B cell (primary cell): Measurements from ENCODE around the gene CD226. TPM values are rescaled to one million over a fixed set of nuclear protein-coding genes. Genes with fewer than 3 reads are reported as not detected.

Experiments
- ATAC-seq: fragments of 200-7000 bp; cut with Tn5 transposase; one replicate; pipeline ENCODE4 v1.10.0; 2021; ENCODE audit warnings: low read depth, mild to moderate bottlenecking, moderate number of reproducible peaks, moderate library complexity
- CTCF ChIA-PET: fragments of 350-600 bp; sonication (Branson Sonifier 250); formaldehyde crosslinking; loops from one replicate; lab custom pipeline; 2021; ENCODE audit warnings: antibody characterized with exemption, inconsistent platforms; lab: Charles Lee
- POLR2A ChIA-PET: fragments of 350-600 bp; sonication (Branson Sonifier 250); formaldehyde crosslinking; loops from one replicate; lab custom pipeline; 2021; ENCODE audit warnings: antibody characterized with exemption; lab: Charles Lee
- DNase-seq: peaks from one replicate; pipeline ENCODE4 v3.0.0; 2013
- H2AFZ ChIP-seq: 2 replicates; pipeline ENCODE4 v1.6.1; 2012; ENCODE audit warnings: mild to moderate bottlenecking, low read depth, low read length; ENCODE audit not compliant: insufficient read depth, poor library complexity, severe bottlenecking
- H3K27ac ChIP-seq, 2 donors: 1 replicate in 1 of 2; 2 replicates in 1 of 2; pipeline ENCODE4 v1.5.1; 2012 to 2013; ENCODE audit warnings: low read length in 2 of 2, mild to moderate bottlenecking in 2 of 2, moderate library complexity in 1 of 2
- H3K27me3 ChIP-seq, 4 experiments: fragments of 200-600 bp in 1 of 4; sonication (generic) in 1 of 4; replicated peaks in 1 of 4; 1 replicate in 2 of 4; 2 replicates in 2 of 4; pipeline versions ENCODE4 v1.6.1 to v1.7.0; 2013 to 2016; ENCODE audit warnings: low read length in 3 of 4, mild to moderate bottlenecking in 2 of 4, mixed read lengths in 1 of 4, moderate library complexity in 1 of 4; ENCODE audit not compliant: insufficient read depth in 4 of 4, control insufficient read depth in 3 of 4; ENCODE audit errors: control extremely low read depth in 1 of 4
- H3K36me3 ChIP-seq, 2 experiments: replicated peaks in 1 of 2; 1 replicate in 1 of 2; 2 replicates in 1 of 2; pipeline versions ENCODE4 v1.6.1 to v1.7.1; 2013; ENCODE audit warnings: low read length in 1 of 2; ENCODE audit not compliant: insufficient read depth in 2 of 2, control insufficient read depth in 1 of 2; ENCODE audit errors: control extremely low read depth in 1 of 2, extremely low read depth in 1 of 2
- H3K4me1 ChIP-seq, 2 donors: fragments of 200-600 bp in 1 of 2; sonication (generic) in 1 of 2; 1 replicate in 1 of 2; 2 replicates in 1 of 2; pipeline versions ENCODE4 v1.5.1 to v1.6.1; 2013 to 2017; ENCODE audit warnings: low read length in 2 of 2; ENCODE audit not compliant: control insufficient read depth in 2 of 2, insufficient read depth in 2 of 2
- H3K4me2 ChIP-seq: replicated peaks from 2 replicates; pipeline ENCODE3; 2012; ENCODE audit warnings: mild to moderate bottlenecking, low read depth, low read length; ENCODE audit not compliant: poor library complexity, severe bottlenecking
- H3K4me3 ChIP-seq, 5 experiments: fragments of 200-600 bp in 1 of 5; sonication (generic) in 1 of 5; 1 replicate in 3 of 5; 2 replicates in 2 of 5; pipeline versions ENCODE4 v1.5.1 to v1.7.0; 2011 to 2016; ENCODE audit warnings: low read length in 4 of 5, mild to moderate bottlenecking in 4 of 5, low read depth in 2 of 5, control low read depth in 1 of 5, moderate library complexity in 1 of 5; ENCODE audit not compliant: insufficient read depth in 1 of 5; ENCODE audit errors: control extremely low read depth in 1 of 5, extremely low read depth in 1 of 5
- H3K79me2 ChIP-seq: fragments of 200-600 bp; sonication (generic); one replicate; pipeline ENCODE4 v1.6.0; 2016; ENCODE audit warnings: low read length; ENCODE audit not compliant: control insufficient read depth, insufficient read depth
- H3K9ac ChIP-seq: fragments of 200-600 bp; sonication (generic); 2 replicates; pipeline ENCODE4 v1.6.1; 2017; ENCODE audit warnings: mild to moderate bottlenecking, low read length, moderate library complexity
- H3K9me3 ChIP-seq, 3 donors: one replicate each; pipeline versions ENCODE4 v1.6.1 to v1.7.1; 2013; ENCODE audit warnings: low read length in 2 of 3; ENCODE audit not compliant: control insufficient read depth in 2 of 3, insufficient read depth in 1 of 3; ENCODE audit errors: control extremely low read depth in 1 of 3
- H4K20me1 ChIP-seq: 2 replicates; pipeline ENCODE4 v1.6.0; 2012; ENCODE audit warnings: mild to moderate bottlenecking, low read length; ENCODE audit not compliant: insufficient read depth, control insufficient read depth, poor library complexity, severe bottlenecking
- H3K27ac Mint-ChIP-seq: one replicate; pipeline ENCODE4 v1.8.0; 2021; ENCODE audit warnings: mixed read lengths
- H3K27me3 Mint-ChIP-seq: one replicate; pipeline ENCODE4 v1.8.0; 2021; ENCODE audit warnings: mixed read lengths
- H3K4me1 Mint-ChIP-seq: one replicate; pipeline ENCODE4 v1.8.0; 2021; ENCODE audit warnings: mixed read lengths
- H3K4me3 Mint-ChIP-seq: one replicate; pipeline ENCODE4 v1.8.0; 2021; ENCODE audit warnings: mixed read lengths
- H3K9me3 Mint-ChIP-seq: one replicate; pipeline ENCODE4 v1.8.0; 2022; ENCODE audit warnings: mixed read lengths; ENCODE audit not compliant: insufficient read depth
- CTCF ChIP-seq: fragments of 200-600 bp; IDR thresholded peaks from one replicate; pipeline ENCODE4 v1.8.0; 2022; ENCODE audit warnings: antibody characterized with exemption, mild to moderate bottlenecking
- EZH2 ChIP-seq: IDR thresholded peaks from 2 replicates; pipeline ENCODE4 v1.6.1; 2012; ENCODE audit warnings: borderline replicate concordance, low read depth, mild to moderate bottlenecking, moderate library complexity, low read length; ENCODE audit not compliant: insufficient read depth, poor library complexity, severe bottlenecking
- WGBS: methylation state at CpG from one replicate; pipeline ENCODE4 v1.1.5; 2013; ENCODE audit warnings: missing lambda C conversion rate; ENCODE audit not compliant: insufficient coverage; 5-methylcytosine and 5-hydroxymethylcytosine counted together
- intact Hi-C: fragments of 100-400 bp; cut with micrococcal nuclease; formaldehyde crosslinking; loops from one replicate; pipeline ENCODE4 v1.10.0; 2022
- polyA plus RNA-seq: library from polyadenylated mRNA; depleted of rRNA; stranded (reverse); fragments of >200 nt; gene quantifications from 2 replicates; pipeline ENCODE4 v1.2.3, GENCODE V29; 2012
- total RNA-seq, 2 donors: library from RNA; stranded (reverse); fragments of 120-200 nt in 1 of 2; gene quantifications; 1 replicate in 1 of 2; 2 replicates in 1 of 2; pipeline versions ENCODE4 v1.2.3 to v1.2.4, GENCODE V29; 2013 to 2022

Gene CD226
- total and polyA plus RNA-seq, 2 donors (not counting 1 experiment from before 2014, with no cell fraction given), result 0.78 to 2.6 TPM

GRCh38 chr18:69858897-69859296 is 88.8 kb downstream of the CD226 start:
- DNase-seq (no peak), ATAC-seq (no peak)
- H3K4me1 Mint-ChIP-seq, result no peaks in the 10 kb centered on the region
- no peak overlapping the region for H3K27ac Mint-ChIP-seq
- no peaks in the 10 kb centered on the region for H3K9me3 Mint-ChIP-seq
- CTCF ChIA-PET, result no interaction called here
- H3K4me1 ChIP-seq, result no peaks in the 10 kb centered on the region
- intact Hi-C loops, result no loop called here
- H2AFZ ChIP-seq, result no peak overlapping the region
- no peaks in the 10 kb centered on the region for H3K27me3 Mint-ChIP-seq
- no peak for TF ChIP-seq EZH2
- no peak for TF ChIP-seq CTCF
- no peaks in the 10 kb centered on the region for H4K20me1 ChIP-seq
- no peaks in the 10 kb centered on the region for H3K36me3 ChIP-seq
- no peaks in the 10 kb centered on the region for H3K27me3 ChIP-seq
- no peak overlapping the region for H3K4me3 ChIP-seq
- 92% methylated on average over 2 of the region's 5 CpGs for WGBS
- H3K9me3 ChIP-seq, result no peaks in the 10 kb centered on the region
- H3K4me2 ChIP-seq, result no peak overlapping the region
- H3K27ac ChIP-seq, result no peak overlapping the region
- POLR2A ChIA-PET, result no interaction called here
- no peaks in the 10 kb centered on the region for H3K79me2 ChIP-seq
- no peak overlapping the region for H3K4me3 Mint-ChIP-seq
- no peak overlapping the region for H3K9ac ChIP-seq

- intact Hi-C loops, result no loop called here
- POLR2A ChIA-PET, result no interaction called here
- Histone ChIP-seq H3K79me2 (no peaks in the 10 kb centered on the region), H3K27ac (no peak overlapping the region), H3K4me2 (no peak overlapping the region), H3K27me3 (no peaks in the 10 kb centered on the region), H3K9ac (no peak overlapping the region), H3K4me1 (no peaks in the 10 kb centered on the region), H3K36me3 (no peaks in the 10 kb centered on the region), H4K20me1 (no peaks in the 10 kb centered on the region), H3K4me3 (no peak overlapping the region), H2AFZ (no peak overlapping the region), H3K9me3 (no peaks in the 10 kb centered on the region)
- CTCF ChIA-PET, result no interaction called here
- DNase-seq (no peak), ATAC-seq (no peak)
- Mint-ChIP-seq H3K9me3 (no peaks in the 10 kb centered on the region), H3K4me1 (no peaks in the 10 kb centered on the region), H3K27me3 (no peaks in the 10 kb centered on the region), H3K4me3 (no peak overlapping the region), H3K27ac (no peak overlapping the region)
- TF ChIP-seq CTCF (no peak), EZH2 (no peak)
- 100% methylated on average over 1 of the region's 1 CpG for WGBS
These were observed 93.2 kb downstream of the CD226 start for GRCh38 chr18:69854455-69854854.
